ENCODE data around the gene NADK2. TPM values are rescaled to one million over a fixed set of nuclear protein-coding genes. Genes with fewer than 3 reads are reported as not detected.

Gene NADK2
- total RNA-seq, 1 experiment from 2014 or later: 21.2 TPM

DNA sequence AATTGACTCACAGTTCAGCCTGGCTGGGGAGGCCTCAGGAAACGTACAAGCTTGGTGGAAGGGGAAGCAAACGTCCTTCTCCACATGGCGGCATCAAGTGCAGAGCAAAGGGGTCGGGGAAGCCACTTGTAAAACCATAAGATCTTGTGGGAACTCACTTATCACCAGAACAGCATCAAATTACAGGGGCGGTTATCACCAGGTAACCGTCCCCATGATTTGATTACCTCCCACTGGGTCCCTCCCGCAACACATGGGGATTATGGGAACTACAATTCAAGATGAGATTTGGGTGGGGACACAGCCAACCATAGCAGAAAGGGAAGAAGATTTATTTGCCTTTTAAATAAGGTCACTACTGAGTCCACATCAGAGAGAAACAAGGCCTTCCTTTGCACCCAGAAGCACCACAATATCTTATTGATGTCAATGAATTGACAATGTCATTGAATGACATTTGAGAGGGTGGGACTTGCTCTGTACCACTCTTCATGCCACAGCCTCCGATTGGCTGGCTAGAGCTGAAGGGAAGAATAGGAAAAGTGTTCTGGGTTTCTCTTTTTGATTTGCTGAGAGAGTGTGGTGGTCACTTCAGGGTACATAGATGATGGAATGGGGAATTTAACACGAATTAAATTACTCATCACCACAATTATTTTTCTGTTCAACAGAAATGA, 78.8 kb downstream of the NADK2 start:
- intact Hi-C loops (cut with micrococcal nuclease): no loop called here
- ATAC-seq (no peak), DNase-seq (ENCODE audit: low read depth, low spot score) (no peak)
- RAD21 ChIA-PET (ENCODE audit: low non-redundant PET in 1 of 2, low total read pairs in 2 of 2, uncharacterized antibody in 2 of 2, unreplicated experiment in 2 of 2): no interaction called here
- Histone ChIP-seq H3K9me3 (ENCODE audit: control insufficient read depth in 1 of 2, insufficient read depth in 1 of 2, low read depth in 1 of 2, low read length in 2 of 2) (no peaks in the 10 kb centered on the region), H3K4me1 (ENCODE audit: control insufficient read depth in 1 of 2, insufficient read depth in 2 of 2, low read length in 2 of 2) (no peaks in the 10 kb centered on the region), H3K4me3 (replicated peaks in 1 of 2; ENCODE audit: low read depth in 1 of 2, low read length in 2 of 2) (no peak overlapping the region), H3K9me2 (ENCODE audit: insufficient read depth) (no peaks in the 10 kb centered on the region), H3K36me3 (ENCODE audit: control insufficient read depth in 1 of 2, insufficient read depth in 2 of 2, low read length in 2 of 2) (peaks cover 32 to 49% of the 10 kb centered on the region in 2 experiments), H3K4me2 (ENCODE audit: low read length) (no peak overlapping the region), H2AFZ (ENCODE audit: low read depth, low read length, poor library complexity, severe bottlenecking) (no peak overlapping the region), H3K27me3 (ENCODE audit: insufficient read depth, low read length) (no peaks in the 10 kb centered on the region), H3K79me2 (ENCODE audit: insufficient read depth, low read length) (peaks cover 83% of the 10 kb centered on the region), H3K9ac (ENCODE audit: low read length) (no peak overlapping the region), H3K27ac (ENCODE audit: low read depth, low read length) (no peak overlapping the region), H4K20me1 (ENCODE audit: insufficient read depth) (no peaks in the 10 kb centered on the region; the same call in 1 of the 2 replicates)
- no peak for TF ChIP-seq SRF (IDR thresholded peaks at IDR 0.05; ENCODE audit: low read depth)
- TF ChIP-seq EZH2 (IDR thresholded peaks at IDR 0.05): no peak
- no peak for TF ChIP-seq EZH2phosphoT487 (IDR thresholded peaks at IDR 0.05; ENCODE audit: borderline replicate concordance)
- TF ChIP-seq ZFX (IDR thresholded peaks at IDR 0.05): no peak
- TF ChIP-seq CEBPB (IDR thresholded peaks at IDR 0.05; ENCODE audit: low read depth): no peak
- TF ChIP-seq ZNF274 (IDR thresholded peaks at IDR 0.05; ENCODE audit: low read depth, low read length): no peak
- no peak for TF ChIP-seq SP1 (IDR thresholded peaks at IDR 0.05; ENCODE audit: low read depth)
- TF ChIP-seq POLR2A (IDR thresholded peaks at IDR 0.05; ENCODE audit: borderline replicate concordance, extremely low read depth, insufficient read depth, insufficient read length): no peak
- no peak for TF ChIP-seq CBX3 (IDR thresholded peaks at IDR 0.05; ENCODE audit: low read depth)
- CTCF ChIA-PET: no interaction called here
- no TSS peak for BruUV-seq (replicated peaks)
- POLR2A ChIA-PET: no interaction called here

GRCh38 chr5:36161361-36161760, 80.4 kb downstream of the NADK2 start:
- RAD21 ChIA-PET (ENCODE audit: low non-redundant PET in 1 of 2, low total read pairs in 2 of 2, uncharacterized antibody in 2 of 2, unreplicated experiment in 2 of 2): no interaction called here
- intact Hi-C loops (cut with micrococcal nuclease): no loop called here
- CTCF ChIA-PET: no interaction called here

More at GRCh38 chr5:36161361-36161760, 80.4 kb downstream of the NADK2 start:
- Histone ChIP-seq H3K9me3 (ENCODE audit: control insufficient read depth in 1 of 2, insufficient read depth in 1 of 2, low read depth in 1 of 2, low read length in 2 of 2) (no peaks in the 10 kb centered on the region), H3K27me3 (ENCODE audit: insufficient read depth, low read length) (no peaks in the 10 kb centered on the region), H3K9ac (ENCODE audit: low read length) (no peak overlapping the region), H3K4me3 (replicated peaks in 1 of 2; ENCODE audit: low read depth in 1 of 2, low read length in 2 of 2) (no peak overlapping the region), H3K9me2 (ENCODE audit: insufficient read depth) (no peaks in the 10 kb centered on the region), H4K20me1 (ENCODE audit: insufficient read depth) (no peaks in the 10 kb centered on the region; the same call in none of the 2 replicates), H3K4me2 (ENCODE audit: low read length) (no peak overlapping the region), H3K79me2 (ENCODE audit: insufficient read depth, low read length) (peaks cover 89% of the 10 kb centered on the region), H3K27ac (ENCODE audit: low read depth, low read length) (no peak overlapping the region), H2AFZ (ENCODE audit: low read depth, low read length, poor library complexity, severe bottlenecking) (no peak overlapping the region), H3K36me3 (ENCODE audit: control insufficient read depth in 1 of 2, insufficient read depth in 2 of 2, low read length in 2 of 2) (peaks cover 41 to 49% of the 10 kb centered on the region in 2 experiments), H3K4me1 (ENCODE audit: control insufficient read depth in 1 of 2, insufficient read depth in 2 of 2, low read length in 2 of 2) (no peaks in the 10 kb centered on the region)
- BruUV-seq (replicated peaks): no TSS peak
- ATAC-seq: no peak
- no peak for DNase-seq (ENCODE audit: low read depth, low spot score)
- TF ChIP-seq ZBTB33 (IDR thresholded peaks at IDR 0.05; ENCODE audit: extremely low read depth, insufficient replicate concordance, low read length): no peak
- POLR2A ChIA-PET: no interaction called here

Measured in HCT116 (cell line).